Effector memory CD4-positive, alpha-beta T cell (primary cell): ENCODE data around the gene FANCC.
"Not testable (repeated sequence)": the region's sequence is repeated elsewhere in the genome, so short reads cannot be mapped to it uniquely, and the experiment has no call there.

ENCODE experiments used
- DNase-seq, 3 donors: peaks; one replicate each; pipeline ENCODE4 v3.0.0-alpha.2; 2020
- H3K27ac ChIP-seq: 2 replicates; pipeline ENCODE4 v1.7.0; 2013; ENCODE audit warnings: mild to moderate bottlenecking, low read length, moderate library complexity; ENCODE audit not compliant: insufficient read depth, poor library complexity, severe bottlenecking
- H3K27me3 ChIP-seq: replicated peaks from 2 replicates; pipeline ENCODE4 v1.7.0; 2013; ENCODE audit warnings: mild to moderate bottlenecking, low read length; ENCODE audit not compliant: insufficient read depth, control insufficient read depth, poor library complexity, severe bottlenecking
- H3K36me3 ChIP-seq: 2 replicates; pipeline ENCODE4 v1.7.0; 2013; ENCODE audit warnings: mild to moderate bottlenecking, low read length, moderate library complexity; ENCODE audit not compliant: control insufficient read depth, insufficient read depth
- H3K4me1 ChIP-seq: 2 replicates; pipeline ENCODE4 v1.7.0; 2013; ENCODE audit warnings: low read length, mild to moderate bottlenecking; ENCODE audit not compliant: control insufficient read depth, insufficient read depth, poor library complexity, severe bottlenecking
- H3K4me3 ChIP-seq: 2 replicates; pipeline ENCODE4 v1.7.0; 2013; ENCODE audit warnings: low read length, low read depth, mild to moderate bottlenecking; ENCODE audit not compliant: insufficient read depth, poor library complexity, severe bottlenecking
- H3K9me3 ChIP-seq: 2 replicates; pipeline ENCODE4 v1.7.0; 2013; ENCODE audit warnings: mild to moderate bottlenecking, low read length, moderate library complexity; ENCODE audit not compliant: control insufficient read depth

The FANCC gene

DNA sequence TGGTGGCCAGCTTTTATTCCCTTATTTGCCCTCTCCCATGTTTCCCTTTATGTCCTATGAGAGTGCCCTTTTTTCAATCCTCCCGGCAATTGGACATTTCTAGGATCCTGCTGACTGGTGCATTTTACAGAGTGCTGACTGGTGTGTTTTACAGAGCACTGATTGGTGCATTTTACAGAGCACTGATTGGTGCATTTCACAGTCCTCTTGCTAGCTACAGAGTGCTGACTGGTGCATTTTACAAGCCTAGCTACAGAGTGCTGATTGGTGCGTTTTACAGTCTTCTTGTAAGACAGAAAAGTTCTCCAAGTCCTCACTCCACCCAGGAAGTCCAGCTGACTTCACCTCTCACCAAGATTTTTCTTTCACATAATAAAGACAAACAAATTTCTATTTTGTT, 15.4 kb upstream of the FANCC start:
- Histone ChIP-seq H3K27ac (no peak overlapping the region), H3K36me3 (no peaks in the 10 kb centered on the region), H3K9me3 (no peaks in the 10 kb centered on the region), H3K27me3 (no peaks in the 10 kb centered on the region), H3K4me1 (no peaks in the 10 kb centered on the region), H3K4me3 (no peak overlapping the region)
- DNase-seq, result no peak

DNA sequence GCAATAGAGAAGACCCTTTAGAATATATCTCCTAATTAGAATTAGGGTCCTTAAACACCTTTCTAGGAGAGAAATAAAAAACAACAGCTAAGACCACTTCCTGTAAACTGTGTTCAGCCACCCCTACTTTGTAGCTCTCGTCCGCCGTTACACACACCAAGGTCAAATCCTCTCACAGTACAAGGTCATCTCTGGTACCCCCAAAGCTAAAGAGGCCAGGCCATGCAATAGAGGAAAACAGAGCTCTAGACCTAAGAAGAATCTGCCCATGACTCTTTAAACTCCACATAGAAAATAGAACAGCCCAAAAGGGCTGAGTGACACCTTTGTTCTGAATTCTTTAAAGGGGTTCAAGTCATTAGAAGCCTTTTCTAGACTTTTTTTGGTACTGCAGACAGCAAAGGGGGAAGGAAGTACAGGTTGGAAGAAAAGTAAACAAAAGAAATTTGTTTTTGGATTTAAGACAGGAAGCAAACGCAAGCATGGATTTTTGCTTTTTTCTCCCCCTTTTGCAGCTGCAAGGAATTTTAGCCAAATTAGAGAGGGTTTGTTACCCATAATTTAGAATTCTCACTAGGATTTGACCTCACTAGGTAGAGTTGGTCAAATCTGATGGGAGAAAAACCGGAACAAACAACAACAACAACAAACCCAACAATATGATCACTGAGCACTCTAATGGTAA, 13.4 kb upstream of the FANCC start:
- Histone ChIP-seq H3K27ac (no peak overlapping the region), H3K4me1 (no peaks in the 10 kb centered on the region), H3K27me3 (no peaks in the 10 kb centered on the region), H3K4me3 (no peak overlapping the region), H3K9me3 (no peaks in the 10 kb centered on the region), H3K36me3 (no peaks in the 10 kb centered on the region)
- DNase-seq, result no peak

DNA sequence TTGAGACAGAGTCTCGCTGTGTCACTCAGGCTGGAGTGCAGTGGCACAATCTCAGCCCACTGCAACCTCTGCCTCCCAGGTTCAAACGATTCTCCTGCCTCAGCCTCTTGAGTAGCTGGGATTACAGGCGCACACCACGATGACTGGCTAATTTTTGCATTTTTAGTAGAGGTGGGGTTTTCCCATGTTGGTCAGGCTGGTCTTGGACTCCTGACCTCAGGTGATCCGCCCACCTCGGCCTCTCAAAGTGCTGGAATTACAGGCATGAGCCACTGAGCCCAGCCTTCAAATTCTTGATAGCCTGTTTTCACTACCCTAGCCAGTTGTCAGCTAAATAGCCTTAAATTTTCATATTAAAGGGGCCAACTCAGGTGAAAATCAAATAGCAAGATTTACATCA, 11.6 kb upstream of the FANCC start:
- H3K9me3 ChIP-seq, H3K4me3 ChIP-seq, H3K27ac ChIP-seq, H3K36me3 ChIP-seq, DNase-seq, H3K27me3 ChIP-seq, H3K4me1 ChIP-seq: not testable (repeated sequence)

DNA sequence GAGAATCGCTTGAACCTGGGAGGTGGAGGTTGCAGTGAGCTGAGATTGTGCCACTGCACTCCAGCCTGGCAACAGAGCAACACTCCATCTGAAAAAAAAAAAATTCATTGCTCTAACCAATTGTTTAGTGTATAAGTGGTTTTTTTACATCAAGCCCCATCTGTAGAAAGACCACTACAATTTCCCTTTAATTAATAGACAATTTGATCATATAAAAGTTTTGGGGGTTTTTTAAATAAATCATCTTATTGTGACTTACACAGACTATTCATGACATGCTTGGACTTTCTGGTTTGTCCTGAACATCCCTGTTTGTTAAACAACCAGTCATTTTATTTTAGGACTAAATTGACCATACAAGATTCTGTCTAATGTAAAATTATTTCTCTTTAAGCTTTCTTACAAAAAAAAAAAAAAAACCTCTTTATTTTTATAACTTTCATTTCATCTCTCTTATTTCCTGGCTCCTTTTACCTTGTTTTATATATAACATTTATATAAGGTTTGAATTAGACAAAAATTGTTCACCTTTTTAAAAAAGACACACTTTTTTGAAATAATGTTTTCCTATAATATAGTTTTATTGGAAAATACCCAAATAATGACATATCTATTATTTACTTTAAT, 9.8 kb upstream of the FANCC start:
- H3K27me3 ChIP-seq, result no peaks in the 10 kb centered on the region
- H3K4me3 ChIP-seq, result no peak overlapping the region

DNA sequence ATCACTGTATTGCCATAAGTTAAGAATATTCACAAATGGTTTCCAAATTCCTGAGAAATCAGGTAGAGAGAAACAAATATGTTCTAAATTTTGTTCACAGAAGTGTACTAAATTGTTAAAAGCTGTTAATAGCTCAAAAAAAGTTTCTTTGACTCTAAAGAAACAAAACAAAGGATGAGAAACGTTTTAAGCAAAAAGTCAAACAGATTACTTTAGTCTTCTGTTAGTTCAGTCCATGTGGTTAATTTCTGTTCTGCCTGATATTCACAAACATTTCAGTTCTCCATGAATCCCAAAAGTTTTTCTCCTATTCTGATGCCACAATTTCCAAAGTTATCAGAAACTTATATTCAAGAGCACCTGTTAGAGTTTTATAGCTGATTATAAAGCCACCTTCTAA, 7.7 kb upstream of the FANCC start:
- no peaks in the 10 kb centered on the region for H3K36me3 ChIP-seq
- no peak overlapping the region for H3K27ac ChIP-seq
- no peaks in the 10 kb centered on the region for H3K9me3 ChIP-seq
- no peak overlapping the region for H3K4me3 ChIP-seq
- DNase-seq, result no peak
- no peaks in the 10 kb centered on the region for H3K27me3 ChIP-seq
- no peaks in the 10 kb centered on the region for H3K4me1 ChIP-seq

More for the DNA sequence above, 9.8 kb upstream of the FANCC start:
- Histone ChIP-seq H3K4me1 (no peaks in the 10 kb centered on the region), H3K9me3 (no peaks in the 10 kb centered on the region), H3K36me3 (no peaks in the 10 kb centered on the region), H3K27ac (no peak overlapping the region)
- no peak for DNase-seq

DNA sequence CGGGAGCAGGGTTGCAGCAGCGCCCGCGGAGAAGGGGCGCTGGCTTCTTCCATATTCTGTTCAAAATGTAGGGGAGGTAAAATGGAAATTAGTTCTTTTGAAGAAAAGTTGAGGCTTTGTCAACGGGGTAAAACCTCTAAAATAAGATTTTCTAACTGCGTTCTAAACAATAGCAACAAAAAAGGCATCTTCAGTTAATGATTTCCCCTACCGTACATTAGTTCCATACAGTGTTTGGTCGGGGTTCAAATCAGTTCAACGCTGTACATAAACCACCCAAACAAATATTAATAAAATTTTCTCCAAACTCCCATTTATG, 343 bp upstream of the FANCC start:
- Histone ChIP-seq H3K4me3 (peak overlapping the region; percentile 96), H3K27ac (peak overlapping the region; percentile 65)
- DNase-seq, result no peak

DNA sequence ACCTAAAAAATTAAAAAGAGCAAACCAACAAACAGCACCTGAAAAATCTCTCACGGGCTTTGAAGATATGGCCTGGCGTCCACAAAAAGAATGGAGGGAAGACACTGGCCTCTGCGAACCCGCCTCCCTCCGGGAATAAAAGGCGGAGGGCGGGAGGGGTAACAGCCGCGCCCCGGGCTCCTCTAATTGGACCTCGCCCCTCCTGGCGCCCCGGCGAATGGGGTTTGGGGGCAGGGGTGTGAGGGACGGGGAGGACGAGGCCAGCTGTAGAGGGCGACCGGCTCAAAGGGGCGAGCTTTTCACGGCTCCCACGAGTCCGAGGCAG, 753 bp downstream of the FANCC start:
- Histone ChIP-seq H3K36me3 (no peaks in the 10 kb centered on the region), H3K9me3 (no peaks in the 10 kb centered on the region), H3K4me3 (peak overlapping the region; percentile 96), H3K27me3 (peaks cover 5% of the 10 kb centered on the region), H3K4me1 (no peaks in the 10 kb centered on the region), H3K27ac (peak overlapping the region; percentile 65)
- peak in 1 of 3 donors; percentile 36 for DNase-seq

More for the DNA sequence above, 343 bp upstream of the FANCC start:
- H3K27me3 ChIP-seq, result peaks cover 5% of the 10 kb centered on the region
- no peaks in the 10 kb centered on the region for H3K9me3 ChIP-seq
- no peaks in the 10 kb centered on the region for H3K4me1 ChIP-seq
- no peaks in the 10 kb centered on the region for H3K36me3 ChIP-seq

DNA sequence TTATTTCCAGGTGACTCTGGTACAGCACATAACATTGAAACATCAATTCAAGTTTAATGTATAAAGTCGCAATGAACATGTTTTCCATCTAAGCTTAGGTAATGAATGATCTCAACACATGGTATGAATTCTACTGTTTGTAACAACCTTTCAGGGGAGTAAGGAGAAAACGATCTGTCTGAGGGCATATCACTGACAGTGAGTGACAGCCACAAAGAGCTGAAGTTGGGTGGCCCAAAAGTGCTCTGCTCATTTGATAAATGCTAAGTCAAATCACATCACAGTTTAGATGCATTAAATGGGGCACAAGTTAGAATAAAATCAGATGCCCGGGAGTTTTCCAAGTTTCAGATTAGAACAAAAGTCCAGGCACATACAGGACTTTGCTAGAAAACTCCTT, 1.2 kb downstream of the FANCC start:
- DNase-seq, result no peak
- Histone ChIP-seq H3K36me3 (no peaks in the 10 kb centered on the region), H3K9me3 (no peaks in the 10 kb centered on the region), H3K27me3 (peaks cover 5% of the 10 kb centered on the region), H3K4me3 (no peak overlapping the region), H3K27ac (no peak overlapping the region), H3K4me1 (no peaks in the 10 kb centered on the region)

DNA sequence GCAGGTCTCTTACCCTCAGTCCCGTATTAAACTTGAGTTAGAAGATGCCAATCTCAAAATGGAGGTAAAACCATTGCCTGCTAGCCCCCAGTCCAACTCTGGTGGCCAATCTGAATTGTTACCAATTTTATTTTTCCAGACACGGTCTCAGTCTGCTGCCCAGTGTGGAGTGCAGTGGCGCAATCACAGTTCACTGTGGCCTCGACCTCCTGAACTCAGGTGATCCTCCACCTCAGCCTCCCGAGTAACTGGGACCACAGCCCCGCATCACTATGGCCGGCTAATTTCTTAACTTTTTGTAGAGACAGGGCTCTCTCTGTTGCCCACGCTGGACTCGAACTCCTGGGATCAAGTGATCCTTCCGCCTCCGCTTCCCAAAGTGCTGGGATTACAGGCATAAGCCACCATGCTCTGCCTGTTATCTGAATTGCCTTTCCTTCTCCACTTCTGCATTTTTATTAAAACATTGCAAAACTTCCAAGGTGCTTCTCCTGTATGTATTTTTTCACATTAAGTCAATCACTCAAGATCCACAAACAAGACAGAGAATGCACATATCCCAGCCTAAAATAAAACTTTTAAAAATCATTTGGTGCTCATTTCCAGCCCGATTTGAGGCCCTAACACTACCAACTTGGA, 2.3 kb downstream of the FANCC start:
- Histone ChIP-seq H3K9me3 (no peaks in the 10 kb centered on the region), H3K4me3 (no peak overlapping the region), H3K4me1 (no peaks in the 10 kb centered on the region), H3K36me3 (no peaks in the 10 kb centered on the region), H3K27me3 (peaks cover 5% of the 10 kb centered on the region), H3K27ac (no peak overlapping the region)
- DNase-seq, result no peak

DNA sequence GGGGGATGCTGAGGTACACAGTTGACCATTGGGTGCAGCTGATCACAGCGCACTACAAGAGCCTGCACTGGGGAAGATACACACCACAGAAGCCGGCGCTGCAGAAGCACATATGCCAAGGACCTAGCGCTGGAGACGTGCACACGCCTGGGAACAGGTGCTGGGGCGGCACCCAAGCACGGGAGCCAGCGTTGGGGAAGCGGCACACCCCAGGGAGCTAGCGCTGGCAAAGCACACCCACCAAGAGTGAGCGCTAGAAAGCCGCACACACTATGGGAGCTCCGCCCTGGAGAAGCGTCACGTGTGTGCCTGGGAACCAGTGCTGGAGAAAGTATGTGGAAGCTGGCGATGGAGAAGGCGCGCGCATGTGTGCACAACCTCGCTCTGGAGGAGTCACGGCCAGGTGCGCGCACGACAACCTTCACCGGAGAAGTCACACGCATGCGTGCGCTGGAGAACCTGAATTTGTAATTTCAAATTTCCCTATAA, 4.5 kb downstream of the FANCC start:
- Histone ChIP-seq H3K27ac (no peak overlapping the region), H3K4me3 (no peak overlapping the region), H3K36me3 (no peaks in the 10 kb centered on the region), H3K9me3 (no peaks in the 10 kb centered on the region), H3K4me1 (no peaks in the 10 kb centered on the region), H3K27me3 (peaks cover 5% of the 10 kb centered on the region)
- DNase-seq, result no peak
